Measurements from ENCODE around the gene SEC14L6.

SEC14L6 gene

DNA sequence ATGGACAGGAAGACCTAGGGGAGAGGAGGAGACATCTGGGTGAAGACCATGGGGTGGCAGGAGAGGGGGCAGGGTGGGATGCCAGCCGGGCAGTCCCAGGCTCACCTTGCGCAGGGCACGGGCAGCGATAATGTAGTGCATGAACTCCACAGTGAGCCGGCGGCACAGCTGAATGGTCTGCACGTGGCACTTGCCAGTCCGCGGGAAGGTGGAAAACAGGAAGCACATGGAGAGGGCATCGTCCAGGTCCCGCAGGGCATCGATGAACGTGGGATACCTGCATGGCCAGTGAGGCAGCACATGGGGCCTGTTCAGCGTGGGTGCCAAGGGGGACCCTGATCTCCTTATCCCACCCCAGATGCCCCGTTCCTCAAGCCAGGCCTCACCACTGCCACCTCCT is 37.9 kb upstream of the SEC14L6 start:
- TF ChIP-seq, protein P1, sequence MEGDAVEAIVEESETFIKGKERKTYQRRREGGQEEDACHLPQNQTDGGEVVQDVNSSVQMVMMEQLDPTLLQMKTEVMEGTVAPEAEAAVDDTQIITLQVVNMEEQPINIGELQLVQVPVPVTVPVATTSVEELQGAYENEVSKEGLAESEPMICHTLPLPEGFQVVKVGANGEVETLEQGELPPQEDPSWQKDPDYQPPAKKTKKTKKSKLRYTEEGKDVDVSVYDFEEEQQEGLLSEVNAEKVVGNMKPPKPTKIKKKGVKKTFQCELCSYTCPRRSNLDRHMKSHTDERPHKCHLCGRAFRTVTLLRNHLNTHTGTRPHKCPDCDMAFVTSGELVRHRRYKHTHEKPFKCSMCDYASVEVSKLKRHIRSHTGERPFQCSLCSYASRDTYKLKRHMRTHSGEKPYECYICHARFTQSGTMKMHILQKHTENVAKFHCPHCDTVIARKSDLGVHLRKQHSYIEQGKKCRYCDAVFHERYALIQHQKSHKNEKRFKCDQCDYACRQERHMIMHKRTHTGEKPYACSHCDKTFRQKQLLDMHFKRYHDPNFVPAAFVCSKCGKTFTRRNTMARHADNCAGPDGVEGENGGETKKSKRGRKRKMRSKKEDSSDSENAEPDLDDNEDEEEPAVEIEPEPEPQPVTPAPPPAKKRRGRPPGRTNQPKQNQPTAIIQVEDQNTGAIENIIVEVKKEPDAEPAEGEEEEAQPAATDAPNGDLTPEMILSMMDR (IDR thresholded peaks at IDR 0.05; ENCODE audit: low read depth, low read length): no peak
- TF ChIP-seq, protein P2, sequence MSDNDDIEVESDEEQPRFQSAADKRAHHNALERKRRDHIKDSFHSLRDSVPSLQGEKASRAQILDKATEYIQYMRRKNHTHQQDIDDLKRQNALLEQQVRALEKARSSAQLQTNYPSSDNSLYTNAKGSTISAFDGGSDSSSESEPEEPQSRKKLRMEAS (IDR thresholded peaks at IDR 0.05; ENCODE audit: low read depth, low read length): no peak
- TF ChIP-seq POLR2A (IDR thresholded peaks at IDR 0.05; ENCODE audit: extremely low read depth, insufficient read length): no peak
- no peak for TF ChIP-seq MYC (IDR thresholded peaks at IDR 0.05; ENCODE audit: low read depth, low read length)

DNA sequence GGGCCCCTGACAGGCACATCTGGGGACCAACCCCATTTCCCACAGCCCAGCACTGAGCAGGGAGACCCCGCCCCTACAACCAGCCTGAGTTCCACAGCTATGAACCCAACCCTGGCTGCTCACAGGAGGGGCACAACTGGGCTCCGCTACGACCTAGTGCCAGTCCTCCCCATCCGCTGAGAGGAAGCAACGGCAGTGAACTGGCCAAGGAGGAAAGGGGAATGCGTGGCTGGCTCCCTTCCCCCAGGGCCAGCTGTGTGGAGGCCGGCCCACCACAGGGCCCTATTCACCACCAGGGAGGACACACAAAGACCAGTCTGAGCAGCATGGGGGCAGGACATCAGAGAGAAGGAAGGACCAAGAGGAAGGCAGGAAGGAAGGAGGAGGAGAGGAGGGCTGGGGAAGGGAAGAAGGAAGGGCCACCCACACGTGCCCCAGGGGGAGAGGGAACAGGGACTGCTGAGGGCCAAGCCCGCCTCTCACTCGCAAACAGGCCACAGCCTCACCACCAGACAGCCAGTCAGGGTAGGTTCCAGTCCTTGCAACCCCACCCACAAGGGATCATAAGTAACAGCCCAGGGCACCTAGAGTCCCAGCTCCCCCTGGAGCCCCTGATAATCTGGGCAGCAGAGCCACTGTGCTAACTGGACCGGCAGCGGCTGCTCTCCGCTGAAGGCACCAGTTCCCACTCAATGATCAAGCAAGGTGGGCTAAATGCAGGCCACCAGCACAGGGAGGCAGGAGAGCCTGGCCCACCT is 36.4 kb upstream of the SEC14L6 start:
- TF ChIP-seq, protein P1 (IDR thresholded peaks at IDR 0.05; ENCODE audit: low read depth, low read length): no peak
- TF ChIP-seq POLR2A (IDR thresholded peaks at IDR 0.05; ENCODE audit: extremely low read depth, insufficient read length) (no peak), MYC (IDR thresholded peaks at IDR 0.05; ENCODE audit: low read depth, low read length) (no peak)
- TF ChIP-seq, protein P2 (IDR thresholded peaks at IDR 0.05; ENCODE audit: low read depth, low read length): no peak
- no peak overlapping the region for H3K4me3 ChIP-seq (ENCODE audit: low read depth, low read length)
- DNase-seq (ENCODE audit: low read depth): no peak

More for the DNA sequence above, 37.9 kb upstream of the SEC14L6 start:
- DNase-seq (ENCODE audit: low read depth): no peak
- no peak overlapping the region for H3K4me3 ChIP-seq (ENCODE audit: low read depth, low read length)

DNA sequence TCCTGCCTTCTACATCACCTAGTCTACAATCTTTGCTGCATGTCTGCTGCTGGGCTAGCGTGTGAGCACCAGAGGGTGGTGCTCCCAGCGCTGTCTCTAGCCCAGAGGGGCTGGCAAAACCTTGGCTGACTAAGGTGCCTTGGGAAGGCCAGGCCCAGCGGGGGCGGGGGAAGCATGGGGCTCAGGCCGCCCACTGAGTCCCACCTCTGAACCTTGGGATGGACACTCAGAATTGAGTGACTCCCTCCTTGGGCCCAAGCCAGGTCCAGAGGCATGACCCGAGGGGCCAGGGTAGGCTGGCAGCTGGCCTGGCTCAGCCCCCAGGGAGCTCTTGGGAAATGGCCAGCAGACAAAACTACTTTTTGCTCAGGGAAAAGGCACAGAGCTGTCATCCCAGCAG is 35.5 kb upstream of the SEC14L6 start:
- TF ChIP-seq MYC (IDR thresholded peaks at IDR 0.05; ENCODE audit: low read depth, low read length): no peak
- TF ChIP-seq, protein P1 (IDR thresholded peaks at IDR 0.05; ENCODE audit: low read depth, low read length): no peak
- no peak for TF ChIP-seq POLR2A (IDR thresholded peaks at IDR 0.05; ENCODE audit: extremely low read depth, insufficient read length)
- TF ChIP-seq, protein P2 (IDR thresholded peaks at IDR 0.05; ENCODE audit: low read depth, low read length): no peak
- DNase-seq (ENCODE audit: low read depth): no peak
- no peak overlapping the region for H3K4me3 ChIP-seq (ENCODE audit: low read depth, low read length)

DNA sequence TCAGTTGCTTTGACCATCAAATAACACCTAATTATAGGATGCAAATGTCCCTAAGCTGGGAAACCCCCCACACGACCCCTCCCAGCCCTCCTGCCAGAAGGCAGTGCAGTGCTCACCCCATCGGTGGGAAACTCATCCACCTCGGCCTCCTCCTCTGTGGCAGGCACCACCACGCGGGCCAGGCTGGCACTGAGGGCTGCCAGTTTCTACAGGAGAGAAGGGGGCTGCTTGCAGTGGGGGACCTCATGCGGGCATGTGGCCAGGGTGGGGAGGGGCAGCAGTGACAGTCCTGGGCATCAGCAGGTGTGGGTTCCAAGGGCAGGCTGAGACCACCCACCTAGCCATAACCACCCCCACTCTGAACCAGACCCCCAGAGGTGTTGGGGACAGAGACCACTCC is 34.4 kb upstream of the SEC14L6 start:
- TF ChIP-seq POLR2A (IDR thresholded peaks at IDR 0.05; ENCODE audit: extremely low read depth, insufficient read length): no peak
- no peak for DNase-seq (ENCODE audit: low read depth)
- no peak overlapping the region for H3K4me3 ChIP-seq (ENCODE audit: low read depth, low read length)

DNA sequence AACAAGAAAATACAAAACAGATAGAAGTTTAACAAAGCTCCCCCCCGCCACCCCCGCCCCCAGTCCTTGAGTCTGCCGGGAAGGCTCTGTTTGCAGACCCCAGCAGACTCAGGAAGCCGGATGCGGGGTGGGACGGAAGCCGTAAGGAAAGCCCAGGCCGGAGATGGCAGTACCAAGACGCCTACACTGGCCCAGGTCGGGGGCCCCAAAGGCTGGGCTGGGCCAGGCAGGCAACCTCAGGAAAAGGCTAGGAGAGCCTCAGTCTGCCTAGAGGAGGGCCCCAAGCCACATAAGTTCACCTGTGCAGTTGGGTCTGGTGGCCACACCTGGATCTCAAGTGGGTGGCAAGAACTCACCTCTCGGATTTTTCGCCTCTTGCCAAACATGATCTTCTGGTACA is 31.9 kb upstream of the SEC14L6 start:
- no peak for DNase-seq (ENCODE audit: low read depth)
- TF ChIP-seq POLR2A (IDR thresholded peaks at IDR 0.05; ENCODE audit: extremely low read depth, insufficient read length): no peak
- TF ChIP-seq, protein P1 (IDR thresholded peaks at IDR 0.05; ENCODE audit: low read depth, low read length): no peak
- TF ChIP-seq, protein P2 (IDR thresholded peaks at IDR 0.05; ENCODE audit: low read depth, low read length): no peak
- no peak for TF ChIP-seq MYC (IDR thresholded peaks at IDR 0.05; ENCODE audit: low read depth, low read length)
- no peak overlapping the region for H3K4me3 ChIP-seq (ENCODE audit: low read depth, low read length)

DNA sequence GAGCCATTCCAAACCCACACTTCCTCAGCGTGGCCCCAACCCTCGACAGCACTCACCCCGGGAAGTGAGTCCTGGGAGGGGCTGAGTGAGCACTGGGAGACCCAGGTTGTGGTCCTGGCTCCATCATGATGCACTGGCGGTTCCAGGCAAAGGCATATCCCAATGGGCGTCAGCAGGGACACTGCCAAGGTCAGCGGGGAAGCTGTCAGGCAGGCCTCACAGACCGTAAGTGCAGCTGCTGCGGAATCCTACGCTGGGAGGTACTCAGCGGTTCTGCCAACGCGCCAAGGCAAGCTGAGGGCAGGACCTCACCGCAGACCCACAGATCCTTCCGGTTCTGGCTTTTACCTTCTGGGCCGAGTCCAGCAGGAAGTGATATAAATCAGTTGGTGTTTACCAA is 29.3 kb upstream of the SEC14L6 start:
- no peak overlapping the region for H3K4me3 ChIP-seq (ENCODE audit: low read depth, low read length)
- TF ChIP-seq, protein P1 (IDR thresholded peaks at IDR 0.05; ENCODE audit: low read depth, low read length): no peak
- TF ChIP-seq, protein P2 (IDR thresholded peaks at IDR 0.05; ENCODE audit: low read depth, low read length): no peak
- TF ChIP-seq POLR2A (IDR thresholded peaks at IDR 0.05; ENCODE audit: extremely low read depth, insufficient read length): no peak
- no peak for TF ChIP-seq MYC (IDR thresholded peaks at IDR 0.05; ENCODE audit: low read depth, low read length)
- DNase-seq (ENCODE audit: low read depth): no peak

Measured in NB4 (cell line).